NB4 (cell line): Measurements from ENCODE around the gene STK16.

ENCODE experiments used
- DNase-seq: peaks from one replicate; pipeline ENCODE4 v3.0.0; 2010; ENCODE audit warnings: low read depth
- H3K4me3 ChIP-seq: one replicate; pipeline ENCODE4 v1.5.1; 2011; ENCODE audit warnings: mild to moderate bottlenecking, low read depth, low read length, moderate library complexity
- MYC ChIP-seq: IDR thresholded peaks from 2 replicates; pipeline ENCODE4 v1.6.1; 2011; ENCODE audit warnings: low read depth, low read length
- POLR2A ChIP-seq: IDR thresholded peaks from 2 replicates; pipeline ENCODE4 v1.6.1; 2011; ENCODE audit warnings: mild to moderate bottlenecking; ENCODE audit not compliant: insufficient read length; ENCODE audit errors: extremely low read depth
- TF ChIP-seq, protein P1 (sequence below): IDR thresholded peaks from 2 replicates; pipeline ENCODE4 v1.6.1; 2011; ENCODE audit warnings: low read depth, low read length
- TF ChIP-seq, protein P2 (sequence below): IDR thresholded peaks from one replicate; pipeline ENCODE4 v1.5.1; 2012; ENCODE audit warnings: low read depth, low read length

Gene STK16

DNA sequence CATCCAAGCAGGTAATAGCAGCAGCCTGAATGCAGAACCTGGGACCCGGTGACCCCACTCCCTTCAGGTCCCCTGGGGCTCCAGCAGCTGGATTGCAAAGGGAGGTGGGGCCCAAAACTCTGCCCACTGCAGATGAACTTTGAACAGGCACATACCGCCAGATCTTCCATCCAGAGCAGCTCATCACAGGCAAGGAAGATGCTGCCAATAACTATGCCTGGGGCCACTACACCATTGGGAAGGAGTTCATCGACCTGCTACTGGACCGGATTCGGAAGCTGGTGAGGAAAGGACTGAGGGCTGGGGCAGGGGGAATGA lies 24.7 kb downstream of the STK16 start:
- DNase-seq, result no peak
- no peak overlapping the region for H3K4me3 ChIP-seq
- TF ChIP-seq, protein P1, sequence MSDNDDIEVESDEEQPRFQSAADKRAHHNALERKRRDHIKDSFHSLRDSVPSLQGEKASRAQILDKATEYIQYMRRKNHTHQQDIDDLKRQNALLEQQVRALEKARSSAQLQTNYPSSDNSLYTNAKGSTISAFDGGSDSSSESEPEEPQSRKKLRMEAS, result no peak
- TF ChIP-seq POLR2A, result no peak
- no peak for TF ChIP-seq MYC
- TF ChIP-seq, protein P2, sequence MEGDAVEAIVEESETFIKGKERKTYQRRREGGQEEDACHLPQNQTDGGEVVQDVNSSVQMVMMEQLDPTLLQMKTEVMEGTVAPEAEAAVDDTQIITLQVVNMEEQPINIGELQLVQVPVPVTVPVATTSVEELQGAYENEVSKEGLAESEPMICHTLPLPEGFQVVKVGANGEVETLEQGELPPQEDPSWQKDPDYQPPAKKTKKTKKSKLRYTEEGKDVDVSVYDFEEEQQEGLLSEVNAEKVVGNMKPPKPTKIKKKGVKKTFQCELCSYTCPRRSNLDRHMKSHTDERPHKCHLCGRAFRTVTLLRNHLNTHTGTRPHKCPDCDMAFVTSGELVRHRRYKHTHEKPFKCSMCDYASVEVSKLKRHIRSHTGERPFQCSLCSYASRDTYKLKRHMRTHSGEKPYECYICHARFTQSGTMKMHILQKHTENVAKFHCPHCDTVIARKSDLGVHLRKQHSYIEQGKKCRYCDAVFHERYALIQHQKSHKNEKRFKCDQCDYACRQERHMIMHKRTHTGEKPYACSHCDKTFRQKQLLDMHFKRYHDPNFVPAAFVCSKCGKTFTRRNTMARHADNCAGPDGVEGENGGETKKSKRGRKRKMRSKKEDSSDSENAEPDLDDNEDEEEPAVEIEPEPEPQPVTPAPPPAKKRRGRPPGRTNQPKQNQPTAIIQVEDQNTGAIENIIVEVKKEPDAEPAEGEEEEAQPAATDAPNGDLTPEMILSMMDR, result no peak

DNA sequence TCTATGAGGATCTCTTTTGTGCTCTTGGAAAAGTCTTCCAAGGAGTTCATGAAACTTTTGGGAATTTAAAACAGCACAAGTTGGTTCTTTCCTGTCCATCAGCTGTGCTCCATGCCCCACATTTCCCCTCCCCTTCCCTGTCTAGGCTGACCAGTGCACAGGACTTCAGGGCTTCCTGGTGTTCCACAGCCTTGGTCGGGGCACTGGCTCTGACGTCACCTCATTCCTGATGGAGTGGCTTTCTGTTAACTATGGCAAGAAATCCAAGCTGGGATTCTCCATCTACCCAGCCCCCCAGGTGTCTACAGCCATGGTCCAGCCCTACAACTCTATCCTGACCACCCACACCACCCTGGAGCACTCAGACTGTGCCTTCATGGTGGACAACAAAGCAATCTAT lies 25.7 kb downstream of the STK16 start:
- no peak for DNase-seq
- no peak overlapping the region for H3K4me3 ChIP-seq
- TF ChIP-seq, protein P1, result no peak
- TF ChIP-seq, protein P2, result no peak
- TF ChIP-seq MYC (no peak), POLR2A (no peak)

DNA sequence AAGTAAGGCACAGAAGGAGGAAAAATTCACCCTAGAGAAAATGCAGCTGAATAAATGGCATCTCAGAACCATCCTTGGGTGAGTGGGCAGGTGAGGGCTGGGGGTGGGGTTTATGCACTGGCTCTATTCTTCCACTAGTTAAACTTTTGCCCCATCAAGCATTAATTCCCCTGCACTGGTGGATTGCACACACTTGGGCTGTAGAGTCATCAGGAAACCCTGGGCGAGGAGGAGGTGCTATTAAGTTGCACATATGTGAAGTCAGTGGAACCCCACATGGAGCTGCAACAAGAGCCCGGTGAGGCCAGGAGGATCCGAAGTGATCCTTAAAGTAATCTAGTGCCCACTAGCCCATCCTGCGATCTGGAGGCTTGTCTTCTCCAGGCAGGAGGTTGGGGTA lies 27.1 kb downstream of the STK16 start:
- no peak for TF ChIP-seq MYC
- no peak for TF ChIP-seq POLR2A
- TF ChIP-seq, protein P2, result no peak
- TF ChIP-seq, protein P1, result no peak
- DNase-seq, result no peak
- H3K4me3 ChIP-seq, result no peak overlapping the region

DNA sequence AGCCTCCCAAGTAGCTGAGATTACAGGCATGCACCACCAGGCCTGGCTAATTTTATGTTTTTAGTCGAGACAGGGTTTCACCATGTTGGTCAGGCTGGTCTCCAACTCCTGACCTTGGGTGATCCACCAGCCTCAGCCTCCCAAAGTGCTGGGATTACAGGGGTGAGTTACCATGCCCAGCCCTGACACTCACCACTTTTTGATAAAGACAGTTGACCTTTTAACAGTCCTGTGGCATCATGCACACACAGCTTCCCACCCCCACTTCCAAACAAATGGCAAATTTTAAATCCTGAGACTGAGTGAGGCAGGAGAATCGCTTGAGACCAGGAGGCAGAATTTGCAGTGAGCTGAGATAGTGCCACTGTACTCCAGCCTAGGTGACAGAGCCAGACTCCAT lies 27.7 kb downstream of the STK16 start:
- no peak for DNase-seq
- no peak overlapping the region for H3K4me3 ChIP-seq
- no peak for TF ChIP-seq MYC

DNA sequence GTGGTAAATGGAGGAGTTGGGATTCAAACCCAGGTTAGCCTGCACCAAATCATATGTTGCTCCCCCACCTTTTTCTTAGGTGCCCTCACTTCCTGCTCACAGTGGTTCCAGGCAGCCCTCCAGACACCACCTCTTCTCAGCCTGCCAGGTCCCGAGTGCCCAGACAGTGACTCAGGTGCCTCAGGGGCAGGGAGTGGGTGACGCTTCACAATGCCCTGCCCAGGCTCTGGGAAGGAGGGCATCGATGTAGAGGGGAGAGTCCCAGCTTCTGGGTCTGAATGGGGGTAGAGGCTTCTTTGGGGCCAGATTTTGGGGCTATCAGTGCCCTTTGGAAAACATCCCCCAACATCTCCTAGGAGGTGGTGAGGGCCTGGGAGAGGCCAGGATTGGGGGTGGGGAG lies 28.7 kb downstream of the STK16 start:
- TF ChIP-seq, protein P2, result no peak
- TF ChIP-seq, protein P1, result no peak
- no peak for TF ChIP-seq POLR2A
- TF ChIP-seq MYC, result no peak
- no peak for DNase-seq
- H3K4me3 ChIP-seq, result no peak overlapping the region

DNA sequence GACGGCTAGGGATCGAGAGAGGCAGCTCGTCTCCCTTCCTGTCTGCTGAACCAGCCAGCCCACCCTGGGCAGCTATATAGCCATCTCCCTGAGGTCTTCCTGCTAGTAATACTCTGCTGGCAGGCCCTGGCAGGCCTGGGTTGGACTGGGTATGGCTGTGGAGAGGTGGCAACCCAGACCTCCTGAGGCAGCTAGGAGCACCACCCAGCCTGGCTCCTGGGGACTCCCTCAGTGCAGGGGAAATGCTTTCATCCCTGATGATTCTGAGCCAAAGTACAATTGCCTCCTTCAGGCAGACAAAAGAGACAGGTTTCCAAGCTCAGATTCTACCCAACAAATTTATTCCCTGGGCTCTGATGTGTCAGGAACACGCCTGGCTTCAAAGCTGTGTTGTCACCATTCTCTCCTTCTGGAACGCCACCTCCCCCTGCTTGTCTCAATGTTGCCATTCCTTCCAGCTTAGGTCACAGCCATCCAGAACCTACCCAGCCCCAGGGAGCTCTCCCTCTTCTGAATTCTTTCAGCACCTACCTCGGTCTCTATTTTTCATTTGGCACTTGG lies 29.2 kb downstream of the STK16 start:
- no peak for DNase-seq
- TF ChIP-seq, protein P1, result no peak
- no peak for TF ChIP-seq POLR2A
- TF ChIP-seq, protein P2, result no peak
- TF ChIP-seq MYC, result no peak
- H3K4me3 ChIP-seq, result no peak overlapping the region
